GM20000 (cell line): ENCODE data around the gene MKRN2OS.

Experiments
- DNase-seq: peaks from one replicate; pipeline ENCODE4 v3.0.0; 2012; ENCODE audit warnings: low spot score
- CTCF ChIP-seq: IDR thresholded peaks from 2 replicates; pipeline ENCODE4 v1.5.1; 2012; ENCODE audit warnings: mild to moderate bottlenecking, control low read depth; ENCODE audit errors: extremely low read depth, missing control alignments

Gene MKRN2OS

GRCh38 chr3:12503126-12503957 lies 42.0 kb downstream of the MKRN2OS start:
- no peak for TF ChIP-seq CTCF
- no peak for DNase-seq

GRCh38 chr3:12501360-12502020 lies 43.8 kb downstream of the MKRN2OS start:
- DNase-seq, result no peak
- no peak for TF ChIP-seq CTCF

GRCh38 chr3:12499474-12499873 lies 45.8 kb downstream of the MKRN2OS start:
- no peak for TF ChIP-seq CTCF
- no peak for DNase-seq

- DNase-seq, result no peak
- TF ChIP-seq CTCF, result no peak
Observed at GRCh38 chr3:12496453-12496761, 48.9 kb downstream of the MKRN2OS start.

- TF ChIP-seq CTCF, result no peak
- DNase-seq, result no peak
Observed at GRCh38 chr3:12495749-12496452, 49.4 kb downstream of the MKRN2OS start.

GRCh38 chr3:12490547-12490946 lies 54.8 kb downstream of the MKRN2OS start:
- TF ChIP-seq CTCF, result no peak
- no peak for DNase-seq

GRCh38 chr3:12489832-12490231 lies 55.5 kb downstream of the MKRN2OS start:
- DNase-seq, result no peak
- TF ChIP-seq CTCF, result no peak
